ENCODE measurements around the gene CDA. TPM values are rescaled to one million over a fixed set of nuclear protein-coding genes. Genes with fewer than 3 reads are reported as not detected.

The CDA gene
- total RNA-seq, 1 experiment from 2014 or later: 6.5 TPM

GRCh38 chr1:20540281-20540680 lies 48.6 kb upstream of the CDA start:
- Histone ChIP-seq H3K56ac (ENCODE audit: insufficient read length, low read depth, low read length) (no peak overlapping the region), H2BK15ac (ENCODE audit: low read depth, low read length) (no peak overlapping the region), H2BK5ac (ENCODE audit: insufficient read length, low read length) (no peak overlapping the region), H3K79me1 (ENCODE audit: insufficient read depth, low read depth, low read length, poor library complexity, severe bottlenecking) (no peaks in the 10 kb centered on the region), H3K4me2 (ENCODE audit: insufficient read depth, insufficient read length, low read length) (no peak overlapping the region), H3K79me2 (ENCODE audit: insufficient read depth, low read length) (no peaks in the 10 kb centered on the region), H3K4me1 (ENCODE audit: insufficient read depth, low read length) (no peaks in the 10 kb centered on the region), H2AK5ac (ENCODE audit: insufficient read length, low read length) (no peak overlapping the region), H4K20me1 (ENCODE audit: control insufficient read depth, insufficient read depth, insufficient read length) (no peaks in the 10 kb centered on the region), H2AFZ (ENCODE audit: low read length) (no peak overlapping the region), H3K14ac (ENCODE audit: insufficient read depth, low read length) (no peak overlapping the region), H2BK12ac (ENCODE audit: insufficient read length, low read depth, low read length) (no peak overlapping the region), H3K4ac (ENCODE audit: low read depth, low read length) (no peak overlapping the region), H3K27me3 (ENCODE audit: insufficient read depth, low read length) (peaks cover 2% of the 10 kb centered on the region; the same call in 1 of the 2 replicates), H2BK20ac (ENCODE audit: low read depth, low read length, poor library complexity, severe bottlenecking) (no peak overlapping the region), H3K9ac (ENCODE audit: extremely low read depth, insufficient read length, low read length) (no peak overlapping the region), H3K18ac (ENCODE audit: insufficient read length, low read depth, low read length) (no peak overlapping the region), H3T11ph (ENCODE audit: low read length) (no peak overlapping the region), H4K91ac (ENCODE audit: insufficient read length, low read depth, low read length) (no peak overlapping the region), H3K23ac (ENCODE audit: insufficient read length, low read depth, low read length) (no peak overlapping the region), H4K8ac (replicated peaks; ENCODE audit: insufficient read length, low read depth, low read length) (no peak overlapping the region), H3K27ac (ENCODE audit: insufficient read length, low read depth, low read length) (no peak overlapping the region), H3K9me3 (ENCODE audit: control insufficient read depth, low read depth, low read length) (no peaks in the 10 kb centered on the region), H4K5ac (ENCODE audit: insufficient read length, low read depth, low read length) (no peak overlapping the region), H3K23me2 (ENCODE audit: insufficient read length, low read depth, low read length, poor library complexity, severe bottlenecking) (no peaks in the 10 kb centered on the region), H2BK120ac (ENCODE audit: low read depth, low read length, poor library complexity, severe bottlenecking) (no peak overlapping the region)
- Mint-ChIP-seq H3K4me3 (no peak overlapping the region), H3K36me3 (ENCODE audit: insufficient read depth in 1 of 3, low read depth in 3 of 3) (no peaks in the 10 kb centered on the region), H3K27ac (no peak overlapping the region), H3K4me1 (no peaks in the 10 kb centered on the region; a peak in 1 of 4 replicates), H3K27me3 (ENCODE audit: low read depth) (peaks cover 90% of the 10 kb centered on the region), H3K9me3 (no peaks in the 10 kb centered on the region)
- DNase-seq: no peak
- no CpG with 5 or more reads among the region's 1 CpG for WGBS (ENCODE audit: extremely low coverage, insufficient read length, low lambda C conversion rate)
- no peak for TF ChIP-seq CTCF (conservative IDR thresholded peaks at IDR 0.05)

Measured in H9 (cell line).